Ectodermal cell (in vitro differentiated cells): ENCODE measurements around the gene MIPOL1.

Experiments
- H3K27ac ChIP-seq: 2 replicates; pipeline ENCODE4 v1.7.0; 2013; ENCODE audit warnings: mild to moderate bottlenecking, low read depth, low read length; ENCODE audit not compliant: insufficient read depth, poor library complexity, severe bottlenecking
- H3K27me3 ChIP-seq: 2 replicates; pipeline ENCODE4 v1.7.0; 2013; ENCODE audit warnings: mild to moderate bottlenecking, low read length; ENCODE audit not compliant: insufficient read depth, control insufficient read depth, poor library complexity, severe bottlenecking
- H3K36me3 ChIP-seq: one replicate; pipeline ENCODE4 v1.7.0; 2013; ENCODE audit warnings: low read length; ENCODE audit not compliant: control insufficient read depth, insufficient read depth
- H3K4me1 ChIP-seq: one replicate; pipeline ENCODE4 v1.7.0; 2013; ENCODE audit warnings: low read length; ENCODE audit not compliant: control insufficient read depth, insufficient read depth
- H3K4me3 ChIP-seq: 2 replicates; pipeline ENCODE4 v1.7.0; 2013; ENCODE audit warnings: low read depth, low read length, control low read depth; ENCODE audit not compliant: insufficient read depth
- H3K9me3 ChIP-seq: 2 replicates; pipeline ENCODE4 v1.7.0; 2013; ENCODE audit warnings: mild to moderate bottlenecking, low read length, moderate library complexity; ENCODE audit not compliant: control insufficient read depth
- WGBS, 2 experiments: methylation state at CpG; one replicate each; pipeline ENCODE4 v1.1.7; 2013; ENCODE audit warnings: missing lambda C conversion rate in 2 of 2; 5-methylcytosine and 5-hydroxymethylcytosine counted together

MIPOL1 gene

GRCh38 chr14:37411079-37411735 is 213.5 kb downstream of the MIPOL1 start:
- H3K36me3 ChIP-seq = no peaks in the 10 kb centered on the region
- WGBS, 2 experiments = 95 to 98% methylated on average over 2 to 3 of the region's 3 CpGs
- H3K9me3 ChIP-seq = no peaks in the 10 kb centered on the region
- H3K4me3 ChIP-seq = no peak overlapping the region
- H3K27me3 ChIP-seq = no peaks in the 10 kb centered on the region
- no peaks in the 10 kb centered on the region for H3K4me1 ChIP-seq
- no peak overlapping the region for H3K27ac ChIP-seq

GRCh38 chr14:37413050-37413449 is 215.3 kb downstream of the MIPOL1 start:
- Histone ChIP-seq H3K27me3 (no peaks in the 10 kb centered on the region), H3K36me3 (no peaks in the 10 kb centered on the region), H3K9me3 (no peaks in the 10 kb centered on the region), H3K27ac (no peak overlapping the region), H3K4me3 (no peak overlapping the region), H3K4me1 (no peaks in the 10 kb centered on the region)
- no CpG with 5 or more reads among the region's 1 CpG for WGBS, 2 experiments

- H3K27ac ChIP-seq = no peak overlapping the region
- no peaks in the 10 kb centered on the region for H3K9me3 ChIP-seq
- H3K4me1 ChIP-seq = no peaks in the 10 kb centered on the region
- no peaks in the 10 kb centered on the region for H3K36me3 ChIP-seq
- H3K27me3 ChIP-seq = no peaks in the 10 kb centered on the region
- WGBS, 2 experiments = 95 to 100% methylated on average over 3 of the region's 3 CpGs
- H3K4me3 ChIP-seq = no peak overlapping the region
These were observed 215.8 kb downstream of the MIPOL1 start for GRCh38 chr14:37413504-37414003.

GRCh38 chr14:37416264-37416663 is 218.5 kb downstream of the MIPOL1 start:
- H3K27me3 ChIP-seq = no peaks in the 10 kb centered on the region
- 92 to 98% methylated on average over 2 of the region's 2 CpGs for WGBS, 2 experiments
- no peak overlapping the region for H3K27ac ChIP-seq
- H3K9me3 ChIP-seq = no peaks in the 10 kb centered on the region
- no peaks in the 10 kb centered on the region for H3K36me3 ChIP-seq
- H3K4me3 ChIP-seq = no peak overlapping the region
- no peaks in the 10 kb centered on the region for H3K4me1 ChIP-seq

- WGBS, 2 experiments = 80 to 100% methylated on average over 1 of the region's 1 CpG
- no peak overlapping the region for H3K27ac ChIP-seq
- no peaks in the 10 kb centered on the region for H3K4me1 ChIP-seq
- H3K36me3 ChIP-seq = no peaks in the 10 kb centered on the region
- no peak overlapping the region for H3K4me3 ChIP-seq
- H3K9me3 ChIP-seq = no peaks in the 10 kb centered on the region
- no peaks in the 10 kb centered on the region for H3K27me3 ChIP-seq
These were observed 219.4 kb downstream of the MIPOL1 start for GRCh38 chr14:37417151-37417550.

- no peaks in the 10 kb centered on the region for H3K27me3 ChIP-seq
- no peak overlapping the region for H3K27ac ChIP-seq
- H3K4me3 ChIP-seq = no peak overlapping the region
These were observed 220.1 kb downstream of the MIPOL1 start for GRCh38 chr14:37417833-37418232.

GRCh38 chr14:37420622-37421021 is 222.9 kb downstream of the MIPOL1 start:
- Histone ChIP-seq H3K4me1 (no peaks in the 10 kb centered on the region), H3K9me3 (no peaks in the 10 kb centered on the region), H3K36me3 (no peaks in the 10 kb centered on the region), H3K27me3 (no peaks in the 10 kb centered on the region), H3K27ac (no peak overlapping the region), H3K4me3 (no peak overlapping the region)
- 96 to 97% methylated on average over 2 of the region's 2 CpGs for WGBS, 2 experiments

More at GRCh38 chr14:37417833-37418232, 220.1 kb downstream of the MIPOL1 start:
- no peaks in the 10 kb centered on the region for H3K4me1 ChIP-seq
- WGBS, 2 experiments = 89% methylated on average over 1 of the region's 1 CpG; no CpG with 5 or more reads in 1 of the 2 experiments
- H3K36me3 ChIP-seq = no peaks in the 10 kb centered on the region
- no peaks in the 10 kb centered on the region for H3K9me3 ChIP-seq

- H3K27ac ChIP-seq = no peak overlapping the region
- H3K4me3 ChIP-seq = no peak overlapping the region
- no peaks in the 10 kb centered on the region for H3K36me3 ChIP-seq
- no peaks in the 10 kb centered on the region for H3K27me3 ChIP-seq
- H3K4me1 ChIP-seq = no peaks in the 10 kb centered on the region
- no peaks in the 10 kb centered on the region for H3K9me3 ChIP-seq
These were observed 224.6 kb downstream of the MIPOL1 start for GRCh38 chr14:37422319-37422718.

- WGBS, 2 experiments = 90 to 93% methylated on average over 1 of the region's 2 CpGs
- no peaks in the 10 kb centered on the region for H3K36me3 ChIP-seq
- H3K27ac ChIP-seq = no peak overlapping the region
- no peaks in the 10 kb centered on the region for H3K4me1 ChIP-seq
- no peaks in the 10 kb centered on the region for H3K27me3 ChIP-seq
- no peaks in the 10 kb centered on the region for H3K9me3 ChIP-seq
- no peak overlapping the region for H3K4me3 ChIP-seq
These were observed 225.0 kb downstream of the MIPOL1 start for GRCh38 chr14:37422748-37423147.

DNA sequence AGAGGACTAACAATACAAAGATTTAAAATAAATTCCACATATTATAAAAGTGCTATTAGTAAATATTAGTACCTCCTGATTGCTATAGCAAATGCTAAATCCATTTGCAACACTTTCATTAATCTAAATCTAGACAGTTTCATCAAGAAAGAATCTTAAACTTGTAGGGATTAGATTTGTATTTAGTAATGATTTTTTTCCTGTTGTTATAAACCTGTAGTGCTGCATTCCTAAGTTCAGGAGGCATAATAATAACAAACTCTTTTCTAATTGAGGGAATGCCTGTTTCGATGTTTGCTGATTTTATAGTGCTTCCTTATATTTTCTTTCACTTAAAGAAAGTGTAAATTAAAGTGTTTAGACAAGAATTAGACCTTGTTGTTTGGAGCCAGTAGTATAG is 231.2 kb downstream of the MIPOL1 start:
- 83% methylated on average over 1 of the region's 1 CpG; no CpG with 5 or more reads in 1 of the 2 experiments for WGBS, 2 experiments
- Histone ChIP-seq H3K4me1 (no peaks in the 10 kb centered on the region), H3K9me3 (no peaks in the 10 kb centered on the region)

More for the DNA sequence above, 231.2 kb downstream of the MIPOL1 start:
- Histone ChIP-seq H3K4me3 (no peak overlapping the region), H3K27ac (no peak overlapping the region), H3K27me3 (no peaks in the 10 kb centered on the region), H3K36me3 (no peaks in the 10 kb centered on the region)
